ENCODE data around the gene PI4KA.
"Not testable (repeated sequence)": the region's sequence is repeated elsewhere in the genome, so short reads cannot be mapped to it uniquely, and the experiment has no call there.

- not testable (repeated sequence) for TF ChIP-seq CTCF, POLR2AphosphoS5, POLR2A, EP300 (IDR thresholded peaks at IDR 0.05)
Measured at GRCh38 chr22:20713116-20713515, 145.5 kb downstream of the PI4KA start.

Measured in stomach (tissue), 4 donors.